Testis (tissue), 3 donors: ENCODE results near the gene PITPNM3. TPM values are rescaled to one million over a fixed set of nuclear protein-coding genes. Genes with fewer than 3 reads are reported as not detected.
A peak's percentile ranks its signal among the peaks of the same experiment; 100 is the strongest.

Source experiments
- DNase-seq: peaks from one replicate; pipeline ENCODE4 v3.0.0-alpha.2; 2019
- H3K27ac ChIP-seq, 2 donors: fragments of 200-600 bp; sonication (generic); one replicate each; pipeline ENCODE4 v1.5.1; 2019
- H3K27me3 ChIP-seq: fragments of 200-600 bp; sonication (generic); one replicate; pipeline ENCODE4 v1.5.1; 2019
- H3K36me3 ChIP-seq: fragments of 200-600 bp; sonication (generic); one replicate; pipeline ENCODE4 v1.5.1; 2017; ENCODE audit warnings: low read depth; ENCODE audit errors: missing control alignments
- H3K4me1 ChIP-seq: fragments of 200-600 bp; sonication (generic); one replicate; pipeline ENCODE4 v1.5.1; 2019
- H3K4me3 ChIP-seq, 2 donors: fragments of 200-600 bp; sonication (generic); one replicate each; pipeline ENCODE4 v1.5.1; 2017 to 2019
- H3K9me3 ChIP-seq: fragments of 200-600 bp; sonication (generic); one replicate; pipeline ENCODE4 v1.5.1; 2017
- CTCF ChIP-seq, 3 experiments: fragments of 450-650 bp in 2 of 3; fragments of 200-600 bp in 1 of 3; sonication (generic) in 1 of 3; IDR thresholded peaks; one replicate each; pipeline ENCODE4 v1.5.1; 2016 to 2019; ENCODE audit warnings: antibody characterized with exemption in 3 of 3, mild to moderate bottlenecking in 2 of 3, moderate library complexity in 1 of 3
- POLR2A ChIP-seq: fragments of 450-650 bp; IDR thresholded peaks from one replicate; pipeline ENCODE4 v1.6.1; 2017; ENCODE audit warnings: antibody characterized with exemption, mild to moderate bottlenecking, moderate library complexity
- WGBS, 2 donors: methylation state at CpG; one replicate each; pipeline ENCODE4 v1.1.5; 2018; 5-methylcytosine and 5-hydroxymethylcytosine counted together
- intact Hi-C: fragments of 100-400 bp; cut with DNase I; formaldehyde crosslinking; loops from one replicate; pipeline ENCODE4 v1.15.1; 2023; ENCODE audit warnings: low total_unique reads
- polyA plus RNA-seq: library from polyadenylated mRNA; stranded (reverse); fragments of 350-450 nt; fragmentation: Illumina TruSeq; extraction: RNeasy Lipid Tissue Mini Kit (QIAGEN cat#74804); gene quantifications from one replicate; pipeline ENCODE4 v1.2.3, GENCODE V29; 2014; ENCODE audit warnings: low read depth, low replicate concordance; ENCODE audit not compliant: insufficient read depth
- total RNA-seq, 2 donors: library from RNA; depleted of rRNA; stranded (reverse); fragments of >200 nt; gene quantifications; one replicate each; pipeline ENCODE4 v1.2.3, GENCODE V29; 2016

The PITPNM3 gene
- total and polyA plus RNA-seq, 3 donors from 2014 or later, result 6.3 to 7.3 (median 6.7) TPM

- no peak for DNase-seq
- Histone ChIP-seq H3K27ac (no peak overlapping the region), H3K4me1 (no peaks in the 10 kb centered on the region), H3K36me3 (no peaks in the 10 kb centered on the region), H3K27me3 (no peaks in the 10 kb centered on the region), H3K4me3 (no peak overlapping the region), H3K9me3 (no peaks in the 10 kb centered on the region)
- TF ChIP-seq CTCF (IDR thresholded peaks at IDR 0.05), result no peak
- no peak for TF ChIP-seq POLR2A
- WGBS, 2 donors, result 75 to 80% methylated on average over 14 of the region's 14 CpGs
- intact Hi-C loops, result no loop called here
Measured at GRCh38 chr17:6456914-6457687, 99.3 kb downstream of the PITPNM3 start.

GRCh38 chr17:6456321-6456720 lies 100.0 kb downstream of the PITPNM3 start:
- WGBS, 2 donors, result 90 to 94% methylated on average over 7 to 9 of the region's 9 CpGs
- Histone ChIP-seq H3K4me3 (no peak overlapping the region), H3K36me3 (no peaks in the 10 kb centered on the region), H3K4me1 (peaks cover 7% of the 10 kb centered on the region), H3K27ac (no peak overlapping the region), H3K27me3 (no peaks in the 10 kb centered on the region), H3K9me3 (no peaks in the 10 kb centered on the region)
- TF ChIP-seq POLR2A (no peak), CTCF (IDR thresholded peaks at IDR 0.05) (no peak)
- intact Hi-C loops, result no loop called here
- DNase-seq, result no peak

- peaks cover 10% of the 10 kb centered on the region for H3K4me1 ChIP-seq
- H3K27ac ChIP-seq, result no peak overlapping the region
- no peak for DNase-seq
- H3K9me3 ChIP-seq, result no peaks in the 10 kb centered on the region
- H3K27me3 ChIP-seq, result no peaks in the 10 kb centered on the region
- intact Hi-C loops, result no loop called here
- H3K4me3 ChIP-seq, result peak overlapping the region; percentile 18 to 42
- no peak for TF ChIP-seq CTCF (IDR thresholded peaks at IDR 0.05)
- no peaks in the 10 kb centered on the region for H3K36me3 ChIP-seq
- WGBS, 2 donors, result 6 to 29% methylated on average over 10 to 21 of the region's 35 CpGs
Measured at GRCh38 chr17:6455321-6455705, 101.0 kb downstream of the PITPNM3 start.

GRCh38 chr17:6454495-6455320 lies 101.6 kb downstream of the PITPNM3 start:
- WGBS, 2 donors, result 63 to 66% methylated on average over 16 to 33 of the region's 35 CpGs
- Histone ChIP-seq H3K27me3 (no peaks in the 10 kb centered on the region), H3K4me3 (peak overlapping the region; percentile 18 to 42), H3K36me3 (no peaks in the 10 kb centered on the region), H3K4me1 (peaks cover 10% of the 10 kb centered on the region), H3K27ac (no peak overlapping the region), H3K9me3 (no peaks in the 10 kb centered on the region)
- no peak for DNase-seq
- intact Hi-C loops, result no loop called here
- TF ChIP-seq CTCF (IDR thresholded peaks at IDR 0.05) (no peak), POLR2A (no peak)
